PC-3 (cell line): ENCODE results near the gene WLS. TPM values are rescaled to one million over a fixed set of nuclear protein-coding genes. Genes with fewer than 3 reads are reported as not detected.

Experiments
- ATAC-seq: fragments of 200-7000 bp; cut with Tn5 transposase; 2 replicates; pipeline ENCODE4 v1.9.1; 2020; ENCODE audit warnings: mild to moderate bottlenecking, moderate library complexity
- Bru-seq: library from RNA; stranded (reverse); fragments of 400-500 nt; gene quantifications from one replicate; lab custom pipeline; 2021; lab: Mats Ljungman, UMichigan
- BruChase-seq, 2 experiments: library from RNA; stranded (reverse); fragments of 400-500 nt; gene quantifications; one replicate each; lab custom pipeline; 2021; lab: Mats Ljungman, UMichigan
- BruUV-seq: library from RNA; stranded (reverse); fragments of 400-500 nt; replicated peaks from 2 replicates; lab custom pipeline; 2021; lab: Mats Ljungman, UMichigan
- CTCF ChIA-PET: fragments of 300-600 bp; sonication (Branson Sonifier 250); formaldehyde crosslinking; loops from one replicate; lab custom pipeline; 2022; ENCODE audit warnings: antibody characterized with exemption; lab: Charles Lee
- POLR2A ChIA-PET: fragments of 300-600 bp; sonication (Branson Sonifier 250); formaldehyde crosslinking; loops from one replicate; lab custom pipeline; 2022; ENCODE audit warnings: antibody characterized with exemption; ENCODE audit not compliant: unreplicated experiment; lab: Charles Lee
- DNase-seq: peaks from one replicate; pipeline ENCODE4 v3.0.0-alpha.2; 2015
- H2AFZ ChIP-seq: fragments of 300-600 bp; sonication (generic); 2 replicates; pipeline ENCODE4 v1.6.0; 2016; ENCODE audit warnings: antibody characterized with exemption, low read length
- H3F3A ChIP-seq: fragments of 300-600 bp; sonication (generic); one replicate; pipeline ENCODE4 v1.6.0; 2017; ENCODE audit warnings: antibody characterized with exemption, low read length, control low read depth, mild to moderate bottlenecking; ENCODE audit not compliant: unreplicated experiment
- H3K27ac ChIP-seq: fragments of 300-600 bp; sonication (generic); 2 replicates; pipeline ENCODE4 v1.5.1; 2016; ENCODE audit warnings: mild to moderate bottlenecking, low read length
- H3K27me3 ChIP-seq: fragments of 300-600 bp; sonication (generic); 2 replicates; pipeline ENCODE4 v1.6.1; 2016; ENCODE audit warnings: low read length, mixed read lengths
- H3K36me3 ChIP-seq: fragments of 300-600 bp; sonication (generic); 2 replicates; pipeline ENCODE4 v1.6.1; 2016; ENCODE audit warnings: low read depth, mixed run types, low read length, mixed read lengths
- H3K4me1 ChIP-seq: fragments of 300-600 bp; sonication (generic); 2 replicates; pipeline ENCODE4 v1.5.1; 2016; ENCODE audit warnings: low read length; ENCODE audit not compliant: insufficient read depth
- H3K4me2 ChIP-seq: fragments of 300-600 bp; sonication (generic); 2 replicates; pipeline ENCODE4 v1.6.0; 2016; ENCODE audit warnings: low read length
- H3K4me3 ChIP-seq: fragments of 300-600 bp; sonication (generic); 2 replicates; pipeline ENCODE4 v1.5.1; 2016; ENCODE audit warnings: mild to moderate bottlenecking, low read length, mixed read lengths
- H3K79me2 ChIP-seq: fragments of 300-600 bp; sonication (generic); 2 replicates; pipeline ENCODE4 v1.6.1; 2017; ENCODE audit warnings: low read length, mixed read lengths
- H3K9ac ChIP-seq: fragments of 300-600 bp; sonication (generic); 2 replicates; pipeline ENCODE4 v1.6.0; 2016; ENCODE audit warnings: mild to moderate bottlenecking, low read length
- H3K9me2 ChIP-seq: fragments of 300-600 bp; sonication (generic); replicated peaks from 2 replicates; pipeline ENCODE4 v1.6.1; 2016; ENCODE audit warnings: mixed run types, low read length, mixed read lengths
- H3K9me3 ChIP-seq: fragments of 300-600 bp; sonication (generic); 2 replicates; pipeline ENCODE4 v1.6.1; 2016; ENCODE audit warnings: low read length, mixed read lengths
- H4K20me1 ChIP-seq: fragments of 300-600 bp; sonication (generic); 2 replicates; pipeline ENCODE4 v1.6.1; 2016; ENCODE audit warnings: low read length, mixed read lengths
- EZH2 ChIP-seq: fragments of 300-600 bp; sonication (generic); IDR thresholded peaks from one replicate; pipeline ENCODE4 v1.6.1; 2017; ENCODE audit warnings: antibody characterized with exemption, mild to moderate bottlenecking, low read length; ENCODE audit not compliant: unreplicated experiment
- EZH2phosphoT487 ChIP-seq: fragments of 300-600 bp; sonication (generic); IDR thresholded peaks from 2 replicates; pipeline ENCODE4 v1.6.1; 2018; ENCODE audit warnings: mild to moderate bottlenecking, antibody characterized with exemption, low read length, borderline replicate concordance
- intact Hi-C: fragments of 100-400 bp; cut with micrococcal nuclease; formaldehyde crosslinking; loops from 2 replicates; pipeline ENCODE4 v1.9.0; 2023
- long read RNA-seq: library from polyadenylated mRNA; unstranded; transcript quantifications from one replicate; pipeline ENCODE4 v2.0.0, GENCODE V29; 2021; ENCODE audit not compliant: unreplicated experiment
- total RNA-seq: library from RNA; depleted of rRNA; stranded (reverse); fragments of >200 nt; gene quantifications from 2 replicates; pipeline ENCODE4 v1.2.3, GENCODE V29; 2014; rRNA removed
- TF ChIP-seq, protein P1 (sequence below): fragments of 300-600 bp; sonication (generic); conservative IDR thresholded peaks from 2 replicates; pipeline ENCODE4 v1.5.1; 2017; ENCODE audit warnings: antibody characterized with exemption, low read depth, mild to moderate bottlenecking, low read length

WLS gene
- total RNA-seq (15.3 and 19.1 TPM in 2 replicates), Bru-seq, nascent RNA (percentile 65 among the genes with signal in this experiment), BruChase-seq, experiment 1, labeled RNA remaining after a 6-hour chase (percentile 59 among the genes with signal in this experiment), BruChase-seq, experiment 2, labeled RNA remaining after a 2-hour chase (percentile 69 among the genes with signal in this experiment)
- long read RNA-seq, transcript WLS-201 (12 exons, 2,748 nt), result major isoform, 32 of 52 reads
- long read RNA-seq, partial matches to known transcripts, result 3 of 52 reads
- long read RNA-seq, other reads (novel, unspliced or antisense), result 17 of 52 reads

DNA sequence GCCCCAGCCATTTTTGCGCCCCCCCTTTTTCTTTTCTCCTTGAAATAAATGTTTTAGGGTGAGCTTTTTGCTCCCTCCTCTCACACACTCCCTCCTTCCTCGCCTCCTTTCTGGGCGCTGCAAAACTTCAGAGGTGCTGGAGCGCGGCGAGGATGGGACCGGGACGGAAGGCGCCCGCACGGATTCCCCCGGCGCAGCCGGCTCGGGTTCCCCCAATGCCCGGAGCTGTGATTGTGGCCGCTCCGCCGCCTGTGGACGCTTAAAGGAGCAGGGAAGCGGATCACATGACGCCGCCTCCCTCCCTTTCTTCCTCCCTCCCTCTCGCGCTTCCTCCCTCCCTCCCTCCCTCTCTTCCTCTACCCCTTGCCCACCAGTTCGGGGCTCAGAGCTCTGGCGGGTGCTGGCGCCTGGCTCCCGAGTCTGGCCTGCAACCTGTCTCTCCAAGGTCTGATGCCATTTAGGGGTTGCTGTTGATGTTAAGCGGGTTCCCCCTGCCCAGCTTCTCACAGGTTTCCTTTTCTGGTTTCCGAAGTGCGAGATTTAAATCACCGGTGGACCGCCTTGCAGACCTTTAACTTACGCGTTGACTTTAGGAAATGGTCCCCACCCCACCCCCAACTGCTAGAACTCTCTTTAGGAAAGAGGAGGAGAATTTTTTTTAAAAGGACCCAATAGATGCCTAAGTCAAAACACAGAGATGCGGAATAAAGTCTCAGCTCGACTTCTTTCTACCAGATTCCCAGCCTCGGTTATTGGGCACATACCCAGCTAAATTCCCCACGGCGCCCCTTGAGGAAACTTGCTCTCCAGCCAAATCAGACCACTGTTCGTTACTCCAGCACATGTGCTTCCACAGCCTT is at the start of gene WLS:
Gene WLS, minus strand, starts transcription at position 235 of the 860 bp plus-strand sequence. Its CDS starts 224 bp downstream, at position 11.
- Histone ChIP-seq H3K9me2 (no peaks in the 10 kb centered on the region), H3K9me3 (no peaks in the 10 kb centered on the region), H4K20me1 (no peaks in the 10 kb centered on the region), H3K36me3 (no peaks in the 10 kb centered on the region), H3K27me3 (no peaks in the 10 kb centered on the region), H3K4me3 (peak within 1 kb of the TSS; percentile 93), H2AFZ (peak within 1 kb of the TSS; percentile 91), H3K9ac (peak within 1 kb of the TSS; percentile 81), H3K4me2 (peak within 1 kb of the TSS; percentile 100), H3K4me1 (peaks cover 25% of the 10 kb centered on the region; the same call in 1 of the 2 replicates), H3F3A (no peaks in the 10 kb centered on the region), H3K79me2 (peaks cover 21% of the 10 kb centered on the region), H3K27ac (no peak within 1 kb of the TSS)
- CTCF ChIA-PET, result interaction anchor here (0.7 to 1.1 kb wide), 2 partner anchors 112 kb away, joined by 3 read pairs; no protein-coding TSS in a partner anchor
- TF ChIP-seq, protein P1, sequence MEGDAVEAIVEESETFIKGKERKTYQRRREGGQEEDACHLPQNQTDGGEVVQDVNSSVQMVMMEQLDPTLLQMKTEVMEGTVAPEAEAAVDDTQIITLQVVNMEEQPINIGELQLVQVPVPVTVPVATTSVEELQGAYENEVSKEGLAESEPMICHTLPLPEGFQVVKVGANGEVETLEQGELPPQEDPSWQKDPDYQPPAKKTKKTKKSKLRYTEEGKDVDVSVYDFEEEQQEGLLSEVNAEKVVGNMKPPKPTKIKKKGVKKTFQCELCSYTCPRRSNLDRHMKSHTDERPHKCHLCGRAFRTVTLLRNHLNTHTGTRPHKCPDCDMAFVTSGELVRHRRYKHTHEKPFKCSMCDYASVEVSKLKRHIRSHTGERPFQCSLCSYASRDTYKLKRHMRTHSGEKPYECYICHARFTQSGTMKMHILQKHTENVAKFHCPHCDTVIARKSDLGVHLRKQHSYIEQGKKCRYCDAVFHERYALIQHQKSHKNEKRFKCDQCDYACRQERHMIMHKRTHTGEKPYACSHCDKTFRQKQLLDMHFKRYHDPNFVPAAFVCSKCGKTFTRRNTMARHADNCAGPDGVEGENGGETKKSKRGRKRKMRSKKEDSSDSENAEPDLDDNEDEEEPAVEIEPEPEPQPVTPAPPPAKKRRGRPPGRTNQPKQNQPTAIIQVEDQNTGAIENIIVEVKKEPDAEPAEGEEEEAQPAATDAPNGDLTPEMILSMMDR, result no peak
- TF ChIP-seq EZH2 (no peak), EZH2phosphoT487 (no peak)
- DNase-seq (peak; percentile 66), ATAC-seq (peak; percentile 75)
- POLR2A ChIA-PET, result interaction anchor here (0.6 to 0.7 kb wide), 3 partner anchors 53 to 145 kb away, joined by 4 to 8 read pairs (median 4); no protein-coding TSS in a partner anchor
- intact Hi-C loops, result loop anchor here (1.0 to 5.0 kb wide), 4 partner anchors 34 to 112 kb away; no protein-coding TSS in a partner anchor
- BruUV-seq, result no TSS peak

DNA sequence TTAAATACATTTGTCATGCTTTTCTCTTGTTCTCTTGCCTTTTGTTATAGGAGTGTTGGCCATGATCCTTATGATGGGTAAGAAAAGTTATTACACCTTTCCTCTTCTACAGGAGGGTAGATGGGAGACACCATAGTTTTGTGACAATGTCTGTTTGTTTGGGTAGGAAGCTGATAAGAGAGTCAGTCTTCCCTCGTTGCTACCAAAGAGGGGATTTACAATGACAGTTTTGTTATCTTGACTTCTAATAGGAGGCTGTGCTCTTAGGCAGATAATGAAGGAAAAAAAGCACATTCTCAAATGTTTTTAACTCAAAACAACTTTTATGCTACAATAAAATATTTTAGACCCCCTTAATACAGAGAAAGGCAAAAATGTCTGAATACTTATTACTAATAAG is 48.0 kb upstream of the WLS start:
- no peak for ATAC-seq
- BruUV-seq, result no TSS peak
- CTCF ChIA-PET, result no interaction called here
- DNase-seq, result no peak
- no peaks in the 10 kb centered on the region for H3K4me1 ChIP-seq
- H3K4me2 ChIP-seq, result no peak overlapping the region
- H3K4me3 ChIP-seq, result no peak overlapping the region
- POLR2A ChIA-PET, result no interaction called here
- intact Hi-C loops, result no loop called here
- no peaks in the 10 kb centered on the region for H4K20me1 ChIP-seq
- no peaks in the 10 kb centered on the region for H3F3A ChIP-seq
- no peak overlapping the region for H3K27ac ChIP-seq
- TF ChIP-seq EZH2phosphoT487, result no peak
- TF ChIP-seq, protein P1, result no peak
- no peak overlapping the region for H2AFZ ChIP-seq
- no peak overlapping the region for H3K9ac ChIP-seq
- H3K79me2 ChIP-seq, result no peaks in the 10 kb centered on the region
- H3K36me3 ChIP-seq, result no peaks in the 10 kb centered on the region
- no peaks in the 10 kb centered on the region for H3K9me2 ChIP-seq
- no peaks in the 10 kb centered on the region for H3K9me3 ChIP-seq
- H3K27me3 ChIP-seq, result no peaks in the 10 kb centered on the region
